ENCODE data around the gene LRRC56. TPM values are rescaled to one million over a fixed set of nuclear protein-coding genes. Genes with fewer than 3 reads are reported as not detected.

Gene LRRC56
- total and polyA plus RNA-seq, 9 of the 15 experiments (the other 6 are each of a cell fraction or from before 2014, with no cell fraction given), result 0.03 to 4.5 (median 1.0) TPM; not detected in 1

DNA sequence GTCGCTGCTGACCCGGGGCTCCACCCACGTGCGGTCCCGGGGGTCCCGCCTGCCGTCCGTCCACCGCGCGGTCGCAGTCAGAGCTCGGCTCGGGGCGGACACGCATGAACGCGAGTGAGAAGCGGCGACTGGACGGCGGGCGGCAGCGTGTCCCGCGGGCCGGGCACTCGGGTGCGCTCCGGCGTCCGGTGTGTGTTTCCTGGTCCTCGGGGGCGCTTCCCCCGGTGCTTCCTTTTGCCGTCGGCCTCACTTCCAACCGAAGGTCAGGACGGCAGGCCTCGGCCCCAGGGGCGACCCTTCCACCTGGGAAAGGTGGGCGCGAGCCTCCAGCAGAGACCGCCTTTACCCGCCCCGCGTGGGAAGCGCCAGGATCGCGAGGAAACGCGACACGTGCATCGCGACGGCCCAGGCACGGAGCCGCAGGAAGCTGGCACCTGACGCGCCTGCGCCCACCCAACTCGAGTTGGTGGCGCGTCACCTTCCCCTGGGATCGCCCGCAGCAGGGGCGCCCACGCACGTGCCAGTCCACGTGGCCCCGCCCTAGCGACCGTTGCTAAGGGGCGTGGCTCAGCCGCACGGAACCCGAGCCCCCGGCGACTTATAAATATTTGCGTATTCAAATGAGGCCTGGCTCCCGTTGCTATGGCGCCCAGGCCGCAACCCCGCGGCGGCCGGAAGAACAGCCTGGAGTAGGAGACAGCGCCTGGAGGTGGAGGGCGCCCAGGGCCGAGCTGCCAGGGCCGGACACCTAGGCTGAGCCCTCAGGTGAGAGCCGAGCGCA lies at the start of gene LRRC56 (continued):
- TF ChIP-seq, protein P1, sequence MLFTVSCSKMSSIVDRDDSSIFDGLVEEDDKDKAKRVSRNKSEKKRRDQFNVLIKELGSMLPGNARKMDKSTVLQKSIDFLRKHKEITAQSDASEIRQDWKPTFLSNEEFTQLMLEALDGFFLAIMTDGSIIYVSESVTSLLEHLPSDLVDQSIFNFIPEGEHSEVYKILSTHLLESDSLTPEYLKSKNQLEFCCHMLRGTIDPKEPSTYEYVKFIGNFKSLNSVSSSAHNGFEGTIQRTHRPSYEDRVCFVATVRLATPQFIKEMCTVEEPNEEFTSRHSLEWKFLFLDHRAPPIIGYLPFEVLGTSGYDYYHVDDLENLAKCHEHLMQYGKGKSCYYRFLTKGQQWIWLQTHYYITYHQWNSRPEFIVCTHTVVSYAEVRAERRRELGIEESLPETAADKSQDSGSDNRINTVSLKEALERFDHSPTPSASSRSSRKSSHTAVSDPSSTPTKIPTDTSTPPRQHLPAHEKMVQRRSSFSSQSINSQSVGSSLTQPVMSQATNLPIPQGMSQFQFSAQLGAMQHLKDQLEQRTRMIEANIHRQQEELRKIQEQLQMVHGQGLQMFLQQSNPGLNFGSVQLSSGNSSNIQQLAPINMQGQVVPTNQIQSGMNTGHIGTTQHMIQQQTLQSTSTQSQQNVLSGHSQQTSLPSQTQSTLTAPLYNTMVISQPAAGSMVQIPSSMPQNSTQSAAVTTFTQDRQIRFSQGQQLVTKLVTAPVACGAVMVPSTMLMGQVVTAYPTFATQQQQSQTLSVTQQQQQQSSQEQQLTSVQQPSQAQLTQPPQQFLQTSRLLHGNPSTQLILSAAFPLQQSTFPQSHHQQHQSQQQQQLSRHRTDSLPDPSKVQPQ (CRISPR knock-in tag; IDR thresholded peaks at IDR 0.05; ENCODE audit: borderline replicate concordance), result peak; percentile 92
- TF ChIP-seq LEF1 (IDR thresholded peaks at IDR 0.05) (peak; percentile 24; the same call in 1 of the 2 replicates), GATA2 (CRISPR knock-in tag; IDR thresholded peaks at IDR 0.05) (no peak), GATAD2A (IDR thresholded peaks at IDR 0.05) (peak; percentile 75; the same call in 1 of the 2 replicates), POLR2A (conservative IDR thresholded peaks at IDR 0.05) (peak; percentile 48; the same call in 1 of the 2 replicates), DIDO1 (tag; IDR thresholded peaks at IDR 0.05; ENCODE audit: low read depth) (no peak), CBFB (CRISPR knock-in tag; IDR thresholded peaks at IDR 0.05) (peak; percentile 74; the same call in 1 of the 2 replicates), MIER1 (IDR thresholded peaks at IDR 0.05; ENCODE audit: low read depth) (no peak), PCBP1 (IDR thresholded peaks at IDR 0.05; ENCODE audit: low read depth, low read length, poor library complexity, severe bottlenecking) (peak; percentile 24)
- TF ChIP-seq, protein P2, sequence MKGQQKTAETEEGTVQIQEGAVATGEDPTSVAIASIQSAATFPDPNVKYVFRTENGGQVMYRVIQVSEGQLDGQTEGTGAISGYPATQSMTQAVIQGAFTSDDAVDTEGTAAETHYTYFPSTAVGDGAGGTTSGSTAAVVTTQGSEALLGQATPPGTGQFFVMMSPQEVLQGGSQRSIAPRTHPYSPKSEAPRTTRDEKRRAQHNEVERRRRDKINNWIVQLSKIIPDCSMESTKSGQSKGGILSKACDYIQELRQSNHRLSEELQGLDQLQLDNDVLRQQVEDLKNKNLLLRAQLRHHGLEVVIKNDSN (CRISPR knock-in tag; IDR thresholded peaks at IDR 0.05), result peak; percentile 94
- TF ChIP-seq, protein P3, sequence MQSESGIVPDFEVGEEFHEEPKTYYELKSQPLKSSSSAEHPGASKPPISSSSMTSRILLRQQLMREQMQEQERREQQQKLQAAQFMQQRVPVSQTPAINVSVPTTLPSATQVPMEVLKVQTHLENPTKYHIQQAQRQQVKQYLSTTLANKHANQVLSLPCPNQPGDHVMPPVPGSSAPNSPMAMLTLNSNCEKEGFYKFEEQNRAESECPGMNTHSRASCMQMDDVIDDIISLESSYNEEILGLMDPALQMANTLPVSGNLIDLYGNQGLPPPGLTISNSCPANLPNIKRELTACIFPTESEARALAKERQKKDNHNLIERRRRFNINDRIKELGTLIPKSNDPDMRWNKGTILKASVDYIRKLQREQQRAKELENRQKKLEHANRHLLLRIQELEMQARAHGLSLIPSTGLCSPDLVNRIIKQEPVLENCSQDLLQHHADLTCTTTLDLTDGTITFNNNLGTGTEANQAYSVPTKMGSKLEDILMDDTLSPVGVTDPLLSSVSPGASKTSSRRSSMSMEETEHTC (IDR thresholded peaks at IDR 0.05), result 0 out of 2 replicates have a peak, but pooled peaks have one; percentile 37
